ENCODE results near the gene EPHB2. TPM values are rescaled to one million over a fixed set of nuclear protein-coding genes. Genes with fewer than 3 reads are reported as not detected.
A peak's percentile ranks its signal among the peaks of the same experiment; 100 is the strongest.

Gene EPHB2
- total and polyA plus RNA-seq, 11 donors: 0.11 to 6.3 (median 0.70) TPM

DNA sequence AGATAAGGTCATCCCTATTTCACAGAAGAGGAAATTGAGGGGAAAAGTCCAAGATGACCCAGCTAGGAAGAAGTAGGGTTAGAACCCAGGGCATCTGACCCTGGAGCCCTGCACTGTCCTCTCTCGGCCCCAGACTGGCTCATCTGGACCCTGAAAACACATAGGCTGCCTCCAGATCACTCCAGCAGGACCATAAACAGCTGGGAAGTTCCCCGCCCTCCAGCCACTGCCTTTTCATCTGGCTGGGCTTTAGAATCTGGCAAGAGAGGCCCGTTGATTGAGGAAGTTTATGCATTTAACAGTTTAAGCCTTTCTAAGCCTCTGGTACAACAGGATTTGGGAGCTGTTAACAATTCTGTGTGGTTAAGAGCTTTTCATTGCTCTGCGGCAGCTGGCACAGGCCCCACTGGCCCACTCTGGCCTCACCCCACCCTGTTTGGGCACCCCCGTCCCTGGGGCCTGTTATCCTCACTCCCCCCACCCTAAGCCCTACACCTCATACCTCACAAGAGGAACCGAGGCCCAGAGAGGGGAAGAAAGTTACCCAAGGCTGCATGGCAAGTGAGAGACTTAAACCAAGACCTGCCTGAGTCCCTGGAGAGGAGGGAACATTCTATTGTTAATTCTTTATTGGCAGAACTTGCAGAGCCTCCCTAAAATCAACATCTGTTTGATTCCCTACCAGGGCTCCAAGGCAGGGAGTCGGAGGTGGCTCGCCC, 84.2 kb downstream of the EPHB2 start:
- Histone ChIP-seq H3K27ac (peak overlapping the region in 5 of 12 donors; percentile 3 to 42 (median 18)), H3K9me3 (no peaks in the 10 kb centered on the region), H3K27me3 (peaks cover 0 to 3% (median 0%) of the 10 kb centered on the region in 9 donors), H3K4me3 (no peak overlapping the region), H3K4me1 (peaks cover 0 to 28% (median 0%) of the 10 kb centered on the region in 12 donors), H3K36me3 (no peaks in the 10 kb centered on the region)
- intact Hi-C loops (cut with DNase I): no loop called here
- no peak for TF ChIP-seq POLR2A (IDR thresholded peaks at IDR 0.05)
- TF ChIP-seq, protein P1, sequence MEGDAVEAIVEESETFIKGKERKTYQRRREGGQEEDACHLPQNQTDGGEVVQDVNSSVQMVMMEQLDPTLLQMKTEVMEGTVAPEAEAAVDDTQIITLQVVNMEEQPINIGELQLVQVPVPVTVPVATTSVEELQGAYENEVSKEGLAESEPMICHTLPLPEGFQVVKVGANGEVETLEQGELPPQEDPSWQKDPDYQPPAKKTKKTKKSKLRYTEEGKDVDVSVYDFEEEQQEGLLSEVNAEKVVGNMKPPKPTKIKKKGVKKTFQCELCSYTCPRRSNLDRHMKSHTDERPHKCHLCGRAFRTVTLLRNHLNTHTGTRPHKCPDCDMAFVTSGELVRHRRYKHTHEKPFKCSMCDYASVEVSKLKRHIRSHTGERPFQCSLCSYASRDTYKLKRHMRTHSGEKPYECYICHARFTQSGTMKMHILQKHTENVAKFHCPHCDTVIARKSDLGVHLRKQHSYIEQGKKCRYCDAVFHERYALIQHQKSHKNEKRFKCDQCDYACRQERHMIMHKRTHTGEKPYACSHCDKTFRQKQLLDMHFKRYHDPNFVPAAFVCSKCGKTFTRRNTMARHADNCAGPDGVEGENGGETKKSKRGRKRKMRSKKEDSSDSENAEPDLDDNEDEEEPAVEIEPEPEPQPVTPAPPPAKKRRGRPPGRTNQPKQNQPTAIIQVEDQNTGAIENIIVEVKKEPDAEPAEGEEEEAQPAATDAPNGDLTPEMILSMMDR (IDR thresholded peaks at IDR 0.05): no peak
- ATAC-seq (peak in 3 of 4 donors; percentile 25 to 60 (median 37)), DNase-seq (peak in 1 of 5 donors; percentile 54)
- 61 to 75% (median 68%) methylated on average over 8 of the region's 8 CpGs for WGBS, 4 donors

DNA sequence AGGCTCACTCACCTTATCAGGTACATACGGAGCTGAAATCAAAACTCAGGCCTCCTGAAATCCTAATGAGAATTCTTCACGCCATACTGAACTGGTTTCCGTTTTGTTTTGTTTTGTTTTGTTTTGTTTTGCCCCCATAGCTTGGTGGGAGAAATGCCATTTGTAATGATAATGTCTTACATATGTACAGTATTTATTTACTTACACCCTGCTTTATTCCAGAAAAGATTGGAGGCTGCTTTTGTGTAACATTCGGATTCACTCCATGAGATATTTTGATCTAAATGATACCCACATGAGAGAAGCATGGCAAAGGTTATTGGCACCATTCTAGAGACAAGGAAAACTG, 84.7 kb downstream of the EPHB2 start:
- H3K4me1 ChIP-seq: peaks cover 0 to 28% (median 0%) of the 10 kb centered on the region in 12 donors
- H3K9me3 ChIP-seq: no peaks in the 10 kb centered on the region
- no peak for DNase-seq
- H3K27me3 ChIP-seq: peaks cover 0 to 3% (median 0%) of the 10 kb centered on the region in 9 donors
- no peak overlapping the region for H3K4me3 ChIP-seq
- intact Hi-C loops (cut with DNase I): no loop called here
- WGBS, 4 donors: 76 to 83% (median 82%) methylated on average over 4 of the region's 4 CpGs
- ATAC-seq: no peak
- H3K36me3 ChIP-seq: no peaks in the 10 kb centered on the region
- TF ChIP-seq, protein P1 (IDR thresholded peaks at IDR 0.05): no peak
- TF ChIP-seq POLR2A (IDR thresholded peaks at IDR 0.05): no peak
- peak overlapping the region in 2 of 12 donors; percentile 30 to 42 for H3K27ac ChIP-seq

DNA sequence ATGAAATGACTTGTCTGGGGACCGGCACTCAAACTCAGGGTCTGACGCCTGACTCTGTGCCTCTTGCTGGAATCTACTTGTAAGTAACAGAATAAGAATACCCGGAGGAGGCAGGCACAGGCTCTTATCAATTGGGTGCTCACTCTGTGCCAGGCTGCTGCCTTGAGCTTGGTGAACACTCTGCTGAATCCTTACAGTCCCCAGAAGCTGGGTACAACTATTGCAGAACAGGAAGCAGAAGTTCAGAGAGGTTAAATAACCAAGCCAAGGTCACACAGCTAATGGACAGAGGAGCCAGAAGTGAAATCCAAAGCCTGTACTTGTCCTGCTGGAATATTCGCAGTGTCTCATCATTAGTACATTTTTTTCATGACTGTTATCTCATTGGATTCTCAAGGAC, 86.0 kb downstream of the EPHB2 start:
- intact Hi-C loops (cut with DNase I): no loop called here
- DNase-seq (no peak), ATAC-seq (no peak)
- peaks cover 0 to 18% (median 0%) of the 10 kb centered on the region in 12 donors for H3K4me1 ChIP-seq
- no peaks in the 10 kb centered on the region for H3K9me3 ChIP-seq
- H3K27ac ChIP-seq: no peak overlapping the region
- 67 to 93% (median 77%) methylated on average over 3 to 4 of the region's 4 CpGs for WGBS, 4 donors
- TF ChIP-seq, protein P1 (IDR thresholded peaks at IDR 0.05): no peak
- TF ChIP-seq POLR2A (IDR thresholded peaks at IDR 0.05): no peak
- H3K4me3 ChIP-seq: no peak overlapping the region
- H3K36me3 ChIP-seq: no peaks in the 10 kb centered on the region
- H3K27me3 ChIP-seq: peaks cover 0 to 5% (median 0%) of the 10 kb centered on the region in 9 donors

DNA sequence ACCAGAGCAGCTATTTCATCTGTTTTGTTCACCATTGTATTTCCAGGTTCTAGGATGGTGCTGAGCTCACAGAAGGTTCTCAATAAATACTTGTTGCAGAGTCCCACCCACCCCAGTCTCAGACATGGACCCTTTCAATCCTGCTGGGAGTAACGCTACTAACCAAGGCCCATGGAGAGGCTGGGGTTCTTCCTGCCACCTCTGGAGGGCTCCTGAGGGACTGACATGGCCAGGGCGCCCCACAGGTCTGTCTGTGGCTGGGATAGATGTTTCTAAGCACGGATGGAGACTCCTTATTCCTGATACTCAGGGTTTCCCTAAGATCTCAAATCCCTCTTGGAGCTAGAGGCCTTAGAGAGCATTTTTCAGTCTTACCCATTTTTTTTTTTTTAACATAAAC, 87.4 kb downstream of the EPHB2 start:
- Histone ChIP-seq H3K27ac (no peak overlapping the region), H3K4me1 (peaks cover 0 to 18% (median 0%) of the 10 kb centered on the region in 12 donors), H3K36me3 (no peaks in the 10 kb centered on the region), H3K9me3 (no peaks in the 10 kb centered on the region), H3K27me3 (peaks cover 0 to 7% (median 0%) of the 10 kb centered on the region in 9 donors), H3K4me3 (no peak overlapping the region)
- no peak for DNase-seq
- no peak for TF ChIP-seq POLR2A (IDR thresholded peaks at IDR 0.05)
- intact Hi-C loops (cut with DNase I): no loop called here
- ATAC-seq: no peak
- 80 to 85% (median 82%) methylated on average over 3 of the region's 3 CpGs for WGBS, 4 donors
